Left hindlimb (tissue), 1 donor: Measurements from ENCODE around the gene SPDYE1.
A peak's percentile ranks its signal among the peaks of the same experiment; 100 is the strongest.
"Not testable (repeated sequence)": the region's sequence is repeated elsewhere in the genome, so short reads cannot be mapped to it uniquely, and the experiment has no call there.

ENCODE experiments used
- DNase-seq: peaks from one replicate; pipeline ENCODE4 v3.0.0-alpha.2; 2018

Gene SPDYE1

GRCh38 chr7:43994681-43995080 lies 3.0 kb upstream of the SPDYE1 start:
- DNase-seq, result not testable (repeated sequence)

- not testable (repeated sequence) for DNase-seq
These were observed 14.4 kb downstream of the SPDYE1 start for GRCh38 chr7:44012081-44012480.

GRCh38 chr7:44015090-44015489 lies 17.4 kb downstream of the SPDYE1 start:
- DNase-seq, result not testable (repeated sequence)

GRCh38 chr7:44018857-44019807 lies 21.4 kb downstream of the SPDYE1 start:
- DNase-seq, result peak; percentile 98

GRCh38 chr7:44019825-44020224 lies 22.1 kb downstream of the SPDYE1 start:
- not testable (repeated sequence) for DNase-seq

- DNase-seq, result not testable (repeated sequence)
These were observed 24.4 kb downstream of the SPDYE1 start for GRCh38 chr7:44022069-44022468.

GRCh38 chr7:44022796-44023467 lies 25.2 kb downstream of the SPDYE1 start:
- DNase-seq, result not testable (repeated sequence)

GRCh38 chr7:44029433-44029832 lies 31.7 kb downstream of the SPDYE1 start:
- DNase-seq, result not testable (repeated sequence)

GRCh38 chr7:44030029-44030428 lies 32.3 kb downstream of the SPDYE1 start:
- DNase-seq, result not testable (repeated sequence)

- not testable (repeated sequence) for DNase-seq
These were observed 33.6 kb downstream of the SPDYE1 start for GRCh38 chr7:44031319-44031718.

GRCh38 chr7:44032031-44032430 lies 34.3 kb downstream of the SPDYE1 start:
- DNase-seq, result not testable (repeated sequence)

GRCh38 chr7:44033971-44034844 lies 36.5 kb downstream of the SPDYE1 start:
- not testable (repeated sequence) for DNase-seq

- not testable (repeated sequence) for DNase-seq
These were observed 38.7 kb downstream of the SPDYE1 start for GRCh38 chr7:44036364-44036763.

- not testable (repeated sequence) for DNase-seq
These were observed 40.3 kb downstream of the SPDYE1 start for GRCh38 chr7:44037951-44038350.

- DNase-seq, result not testable (repeated sequence)
These were observed 40.9 kb downstream of the SPDYE1 start for GRCh38 chr7:44038553-44038952.

GRCh38 chr7:44038961-44039558 lies 41.4 kb downstream of the SPDYE1 start:
- peak; percentile 80 for DNase-seq

- DNase-seq, result not testable (repeated sequence)
These were observed 42.2 kb downstream of the SPDYE1 start for GRCh38 chr7:44039800-44040492.

- DNase-seq, result peak; percentile 21
These were observed 42.8 kb downstream of the SPDYE1 start for GRCh38 chr7:44040493-44040891.

- no peak for DNase-seq
These were observed 44.5 kb downstream of the SPDYE1 start for GRCh38 chr7:44042221-44042620.

GRCh38 chr7:44043902-44044301 lies 46.2 kb downstream of the SPDYE1 start:
- no peak for DNase-seq
